Karpas-422 (cell line): Measurements from ENCODE around the gene CBX4. TPM values are rescaled to one million over a fixed set of nuclear protein-coding genes. Genes with fewer than 3 reads are reported as not detected.

Experiments
- DNase-seq: peaks from one replicate; pipeline ENCODE4 v3.0.0-alpha.2; 2015
- H2AFZ ChIP-seq: fragments of 200-600 bp; sonication (generic); 2 replicates; pipeline ENCODE4 v1.6.1; 2014; ENCODE audit warnings: antibody characterized with exemption, low read length, mixed read lengths
- H3K27ac ChIP-seq: fragments of 200-600 bp; sonication (generic); 2 replicates; pipeline ENCODE4 v1.5.1; 2014; ENCODE audit warnings: mild to moderate bottlenecking, low read length, moderate library complexity
- H3K27me3 ChIP-seq: fragments of 200-600 bp; sonication (generic); 2 replicates; pipeline ENCODE4 v1.6.1; 2014; ENCODE audit warnings: low read length, mixed read lengths
- H3K36me3 ChIP-seq: fragments of 200-600 bp; sonication (generic); 2 replicates; pipeline ENCODE4 v1.6.1; 2014; ENCODE audit warnings: low read length, mixed read lengths; ENCODE audit not compliant: insufficient read depth
- H3K4me1 ChIP-seq: fragments of 200-600 bp; sonication (generic); 2 replicates; pipeline ENCODE4 v1.6.1; 2014; ENCODE audit warnings: mild to moderate bottlenecking, low read length, mixed read lengths
- H3K4me2 ChIP-seq: fragments of 200-600 bp; sonication (generic); 2 replicates; pipeline ENCODE4 v1.6.1; 2014; ENCODE audit warnings: low read length, low read depth, mild to moderate bottlenecking; ENCODE audit not compliant: poor library complexity, severe bottlenecking
- H3K4me3 ChIP-seq: fragments of 200-600 bp; sonication (generic); 2 replicates; pipeline ENCODE4 v1.5.1; 2014; ENCODE audit warnings: mild to moderate bottlenecking, antibody characterized with exemption, low read length, mixed read lengths
- H3K79me2 ChIP-seq: fragments of 200-600 bp; sonication (generic); 2 replicates; pipeline ENCODE4 v1.6.1; 2014; ENCODE audit warnings: mild to moderate bottlenecking, low read length, mixed read lengths
- H3K9ac ChIP-seq: fragments of 200-600 bp; sonication (generic); 2 replicates; pipeline ENCODE4 v1.6.0; 2014; ENCODE audit warnings: low read length
- H3K9me2 ChIP-seq: fragments of 200-600 bp; sonication (generic), shearing (Covaris generic); replicated peaks from 2 replicates; pipeline ENCODE4 v1.6.0; 2014; ENCODE audit warnings: mild to moderate bottlenecking, low read length, moderate library complexity; ENCODE audit not compliant: insufficient read depth
- H3K9me3 ChIP-seq: fragments of 300-700, 200-600 bp; sonication (generic); 2 replicates; pipeline ENCODE4 v1.6.1; 2014; ENCODE audit warnings: low read length, mixed read lengths
- H4K20me1 ChIP-seq: fragments of 200-600 bp; sonication (generic); 2 replicates; pipeline ENCODE4 v1.6.1; 2014; ENCODE audit warnings: mild to moderate bottlenecking, antibody characterized with exemption, low read length, low read depth; ENCODE audit not compliant: insufficient read depth
- total RNA-seq: library from RNA; depleted of rRNA; stranded (reverse); fragments of >200 nt; shearing (Covaris generic); gene quantifications from 2 replicates; pipeline ENCODE4 v1.2.3, GENCODE V29; 2014; ENCODE audit warnings: low replicate concordance

The CBX4 gene
- total RNA-seq, 1 experiment from 2014 or later: 33.3 TPM

DNA sequence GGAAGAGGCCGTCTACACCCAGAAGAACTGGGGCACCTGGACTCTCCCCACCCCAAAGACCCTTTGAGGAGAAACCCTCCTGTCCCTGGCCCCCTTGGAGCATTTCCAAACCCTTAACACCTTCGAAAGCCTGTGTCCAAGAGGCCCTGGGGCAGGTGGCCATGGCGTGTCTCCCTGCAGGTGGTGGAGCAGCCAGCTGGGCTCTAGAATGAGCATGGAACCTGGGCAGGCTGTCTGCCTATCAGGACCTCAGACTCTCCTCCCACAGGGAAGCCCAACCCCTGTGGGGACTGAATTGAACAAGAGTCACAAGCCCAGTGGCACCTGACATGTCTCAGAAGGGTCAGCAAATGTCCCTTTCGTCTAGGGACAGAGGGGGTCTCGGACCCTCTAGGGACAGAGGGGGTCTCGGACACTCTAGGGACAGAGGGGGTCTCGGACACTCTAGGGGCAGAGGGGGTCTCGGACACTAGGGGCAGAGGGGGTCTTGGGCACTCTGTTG lies 8.4 kb downstream of the CBX4 start:
- H3K9me3 ChIP-seq: no peaks in the 10 kb centered on the region
- no peak overlapping the region for H3K9ac ChIP-seq
- H3K4me1 ChIP-seq: no peaks in the 10 kb centered on the region; the same call in 1 of the 2 replicates
- no peaks in the 10 kb centered on the region; the same call in 1 of the 2 replicates for H3K79me2 ChIP-seq
- H3K4me2 ChIP-seq: no peak overlapping the region
- peaks cover 4% of the 10 kb centered on the region; the same call in 1 of the 2 replicates for H3K36me3 ChIP-seq
- H3K27me3 ChIP-seq: no peaks in the 10 kb centered on the region
- DNase-seq: no peak
- no peak overlapping the region for H3K4me3 ChIP-seq
- H3K27ac ChIP-seq: no peak overlapping the region
- no peaks in the 10 kb centered on the region for H3K9me2 ChIP-seq
- no peak overlapping the region for H2AFZ ChIP-seq
- peaks cover 22% of the 10 kb centered on the region; the same call in 1 of the 2 replicates for H4K20me1 ChIP-seq

- Histone ChIP-seq H3K27me3 (no peaks in the 10 kb centered on the region), H3K79me2 (no peaks in the 10 kb centered on the region), H3K9me3 (no peaks in the 10 kb centered on the region), H3K27ac (no peak overlapping the region), H3K4me1 (no peaks in the 10 kb centered on the region; the same call in 1 of the 2 replicates), H3K9me2 (no peaks in the 10 kb centered on the region), H3K9ac (no peak overlapping the region), H2AFZ (no peak overlapping the region), H3K4me2 (no peak overlapping the region), H3K4me3 (no peak overlapping the region), H4K20me1 (peaks cover 17% of the 10 kb centered on the region; the same call in 1 of the 2 replicates), H3K36me3 (peaks cover 4% of the 10 kb centered on the region; the same call in 1 of the 2 replicates)
- peak; percentile 56 for DNase-seq
These were observed 8.9 kb downstream of the CBX4 start for GRCh38 chr17:79830303-79830702.

- Histone ChIP-seq H2AFZ (no peak overlapping the region), H3K4me1 (no peaks in the 10 kb centered on the region; the same call in 1 of the 2 replicates), H4K20me1 (peaks cover 11% of the 10 kb centered on the region; the same call in 1 of the 2 replicates), H3K4me3 (no peak overlapping the region), H3K9me3 (no peaks in the 10 kb centered on the region), H3K27me3 (no peaks in the 10 kb centered on the region), H3K4me2 (no peak overlapping the region), H3K9me2 (no peaks in the 10 kb centered on the region), H3K36me3 (no peaks in the 10 kb centered on the region), H3K27ac (no peak overlapping the region), H3K79me2 (no peaks in the 10 kb centered on the region), H3K9ac (no peak overlapping the region)
- DNase-seq: no peak
These were observed 9.8 kb downstream of the CBX4 start for GRCh38 chr17:79829457-79829856.

DNA sequence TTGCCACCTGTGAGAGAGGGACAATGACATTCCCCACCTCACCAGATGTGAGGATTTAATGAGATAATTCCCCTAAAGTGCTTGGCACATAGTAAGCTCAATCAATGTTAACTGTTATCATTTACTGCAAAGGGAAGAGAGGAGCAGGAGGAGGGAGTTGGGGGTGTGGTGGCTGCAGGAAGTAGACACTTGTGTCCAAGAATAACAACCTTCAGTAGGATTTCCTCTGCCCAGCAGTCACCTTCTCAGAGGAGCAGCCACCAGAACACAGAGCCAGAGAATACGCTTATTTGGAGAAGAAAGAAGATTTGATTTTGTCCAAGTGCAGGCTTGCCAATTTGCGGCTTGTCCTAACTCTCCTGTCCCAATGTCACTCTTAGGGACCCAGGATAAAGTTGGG lies 10.2 kb downstream of the CBX4 start:
- Histone ChIP-seq H3K79me2 (no peaks in the 10 kb centered on the region), H3K4me3 (no peak overlapping the region), H2AFZ (no peak overlapping the region), H3K27me3 (no peaks in the 10 kb centered on the region), H3K4me1 (no peaks in the 10 kb centered on the region; the same call in 1 of the 2 replicates), H3K9me3 (no peaks in the 10 kb centered on the region), H3K9ac (no peak overlapping the region), H3K4me2 (no peak overlapping the region), H3K36me3 (no peaks in the 10 kb centered on the region), H3K27ac (no peak overlapping the region), H3K9me2 (no peaks in the 10 kb centered on the region), H4K20me1 (peaks cover 11% of the 10 kb centered on the region; the same call in 1 of the 2 replicates)
- DNase-seq: no peak

GRCh38 chr17:79826841-79827578 lies 12.2 kb downstream of the CBX4 start:
- H3K27ac ChIP-seq: no peak overlapping the region
- H2AFZ ChIP-seq: no peak overlapping the region
- no peak for DNase-seq
- H3K9me2 ChIP-seq: no peaks in the 10 kb centered on the region
- no peaks in the 10 kb centered on the region for H3K36me3 ChIP-seq
- H3K4me1 ChIP-seq: no peaks in the 10 kb centered on the region; the same call in 1 of the 2 replicates
- no peaks in the 10 kb centered on the region for H3K9me3 ChIP-seq
- no peak overlapping the region for H3K4me3 ChIP-seq
- no peak overlapping the region for H3K4me2 ChIP-seq
- no peaks in the 10 kb centered on the region for H3K79me2 ChIP-seq
- H3K27me3 ChIP-seq: no peaks in the 10 kb centered on the region
- peaks cover 7% of the 10 kb centered on the region; the same call in 1 of the 2 replicates for H4K20me1 ChIP-seq
- H3K9ac ChIP-seq: no peak overlapping the region

- H3K36me3 ChIP-seq: no peaks in the 10 kb centered on the region
- no peaks in the 10 kb centered on the region; the same call in 1 of the 2 replicates for H3K4me1 ChIP-seq
- no peak overlapping the region for H3K27ac ChIP-seq
- H3K79me2 ChIP-seq: no peaks in the 10 kb centered on the region
- H3K9me3 ChIP-seq: no peaks in the 10 kb centered on the region
- no peak for DNase-seq
- H3K27me3 ChIP-seq: no peaks in the 10 kb centered on the region
- H3K4me2 ChIP-seq: no peak overlapping the region
- H2AFZ ChIP-seq: no peak overlapping the region
- H4K20me1 ChIP-seq: peaks cover 2% of the 10 kb centered on the region; the same call in 1 of the 2 replicates
- H3K9ac ChIP-seq: no peak overlapping the region
- no peak overlapping the region for H3K4me3 ChIP-seq
- no peaks in the 10 kb centered on the region for H3K9me2 ChIP-seq
These were observed 13.0 kb downstream of the CBX4 start for GRCh38 chr17:79826204-79826680.

- Histone ChIP-seq H3K36me3 (no peaks in the 10 kb centered on the region), H4K20me1 (no peaks in the 10 kb centered on the region), H2AFZ (no peak overlapping the region), H3K4me2 (no peak overlapping the region), H3K4me3 (no peak overlapping the region), H3K27me3 (no peaks in the 10 kb centered on the region), H3K9me3 (no peaks in the 10 kb centered on the region), H3K79me2 (no peaks in the 10 kb centered on the region), H3K27ac (no peak overlapping the region), H3K4me1 (no peaks in the 10 kb centered on the region; the same call in 1 of the 2 replicates), H3K9ac (no peak overlapping the region), H3K9me2 (no peaks in the 10 kb centered on the region)
- no peak for DNase-seq
These were observed 13.7 kb downstream of the CBX4 start for GRCh38 chr17:79825580-79825921.

DNA sequence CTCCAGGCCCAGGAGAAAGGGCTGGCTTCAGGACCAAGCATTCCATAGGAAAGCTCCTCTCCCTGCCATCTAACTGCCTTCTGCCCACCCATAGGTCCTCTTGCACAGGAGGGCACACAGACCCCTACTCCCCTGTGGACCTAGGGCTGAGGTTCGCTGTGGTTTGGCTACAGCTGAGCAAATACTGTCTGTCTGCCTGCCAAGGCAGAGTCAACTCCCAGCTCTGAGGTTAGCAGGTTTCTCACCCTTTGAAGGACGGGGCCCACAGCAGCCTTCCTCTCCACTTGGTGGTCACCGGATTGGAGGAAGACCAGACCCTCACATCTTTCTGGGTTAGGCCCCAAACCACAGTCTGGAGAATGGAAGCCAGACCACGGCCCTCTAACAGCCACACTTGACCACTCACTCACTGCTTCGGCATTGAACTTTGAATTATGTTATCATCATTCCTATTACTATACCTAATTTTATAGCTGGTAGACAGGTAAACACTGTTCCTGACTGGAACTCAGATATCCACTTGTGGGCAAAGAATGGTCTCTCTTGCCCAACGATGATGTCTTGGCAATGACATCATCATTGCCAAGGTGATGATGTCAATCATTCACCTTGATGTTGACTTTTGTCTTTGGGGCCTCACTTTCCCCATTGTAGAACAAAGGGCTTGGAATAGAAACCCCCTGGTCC lies 14.2 kb downstream of the CBX4 start:
- Histone ChIP-seq H4K20me1 (no peaks in the 10 kb centered on the region), H3K27ac (no peak overlapping the region), H3K27me3 (no peaks in the 10 kb centered on the region), H3K36me3 (no peaks in the 10 kb centered on the region), H3K9me3 (no peaks in the 10 kb centered on the region), H3K9me2 (no peaks in the 10 kb centered on the region), H3K4me3 (no peak overlapping the region), H3K4me1 (no peaks in the 10 kb centered on the region), H3K79me2 (no peaks in the 10 kb centered on the region), H2AFZ (no peak overlapping the region), H3K4me2 (no peak overlapping the region), H3K9ac (no peak overlapping the region)
- DNase-seq: no peak
